Stimulated activated CD4-positive, alpha-beta T cell treated with anti-CD3 and anti-CD28 coated beads, Interleukin-12 subunit alpha, Interleukin-12 subunit beta, amount 100 ng/mL, for 4 hours (primary cell): ENCODE measurements around the gene PPAT.

Source experiments
- DNase-seq: peaks from one replicate; pipeline ENCODE4 v3.0.0-alpha.2; 2020

Gene PPAT

GRCh38 chr4:56433280-56433679 lies 2.1 kb downstream of the PPAT start:
- DNase-seq: no peak

GRCh38 chr4:56430203-56430602 lies 5.2 kb downstream of the PPAT start:
- DNase-seq: no peak

GRCh38 chr4:56427179-56427578 lies 8.2 kb downstream of the PPAT start:
- DNase-seq: no peak

GRCh38 chr4:56426273-56426672 lies 9.1 kb downstream of the PPAT start:
- DNase-seq: no peak

GRCh38 chr4:56425518-56425917 lies 9.9 kb downstream of the PPAT start:
- DNase-seq: no peak

- DNase-seq: peak; percentile 6
Measured at GRCh38 chr4:56424697-56425514, 10.5 kb downstream of the PPAT start.

- DNase-seq: no peak
Measured at GRCh38 chr4:56424176-56424575, 11.2 kb downstream of the PPAT start.

- no peak for DNase-seq
Measured at GRCh38 chr4:56417396-56417795, 18.0 kb downstream of the PPAT start.

GRCh38 chr4:56416349-56416748 lies 19.1 kb downstream of the PPAT start:
- no peak for DNase-seq

GRCh38 chr4:56414135-56414670 lies 21.2 kb downstream of the PPAT start:
- no peak for DNase-seq

- DNase-seq: no peak
Measured at GRCh38 chr4:56410247-56411062, 25.0 kb downstream of the PPAT start.

GRCh38 chr4:56409511-56410090 lies 25.8 kb downstream of the PPAT start:
- no peak for DNase-seq

GRCh38 chr4:56408978-56409377 lies 26.4 kb downstream of the PPAT start:
- DNase-seq: no peak

GRCh38 chr4:56406151-56406550 lies 29.3 kb downstream of the PPAT start:
- DNase-seq: no peak

GRCh38 chr4:56405016-56405415 lies 30.4 kb downstream of the PPAT start:
- no peak for DNase-seq

GRCh38 chr4:56400560-56400959 lies 34.9 kb downstream of the PPAT start:
- DNase-seq: no peak

GRCh38 chr4:56391270-56391669 lies 44.1 kb downstream of the PPAT start:
- DNase-seq: no peak

- DNase-seq: no peak
Measured at GRCh38 chr4:56389558-56389957, 45.9 kb downstream of the PPAT start.

GRCh38 chr4:56388306-56388705 lies 47.1 kb downstream of the PPAT start:
- DNase-seq: no peak

GRCh38 chr4:56387023-56388001 lies 48.1 kb downstream of the PPAT start, which contains the start of gene AASDH:
TSS of gene AASDH (minus strand) at chr4:56387491. CDS start at chr4:56384299, 3,192 bp downstream.
- peak; percentile 93 for DNase-seq

- DNase-seq: no peak
Measured at GRCh38 chr4:56386091-56386490, 49.3 kb downstream of the PPAT start.

- no peak for DNase-seq
Measured at GRCh38 chr4:56375458-56375857, 60.0 kb downstream of the PPAT start.
